ENCODE results near the gene CRIP2. TPM values are rescaled to one million over a fixed set of nuclear protein-coding genes. Genes with fewer than 3 reads are reported as not detected.

Gene CRIP2
- polyA plus RNA-seq, 1 experiment = 19.5 TPM

- no peak for TF ChIP-seq CTCF (IDR thresholded peaks at IDR 0.05; ENCODE audit: insufficient read depth, low read depth, low read length)
- Histone ChIP-seq H3K27me3 (ENCODE audit: control insufficient read depth, insufficient read depth, low read length) (no peaks in the 10 kb centered on the region), H3K4me3 (ENCODE audit: low read depth, low read length) (no peak overlapping the region), H3K36me3 (ENCODE audit: control insufficient read depth, insufficient read depth, low read length) (peaks cover 16% of the 10 kb centered on the region)
- POLR2A ChIA-PET = no interaction called here
- no peak for DNase-seq (ENCODE audit: low read depth)
- CTCF ChIA-PET = interaction anchor here (4.0 kb wide), 2 partner anchors 9 to 17 kb away, joined by 15 to 31 read pairs; no protein-coding TSS in a partner anchor
Observed at GRCh38 chr14:105472486-105472991, 2.1 kb upstream of the CRIP2 start.

- Histone ChIP-seq H3K27me3 (ENCODE audit: control insufficient read depth, insufficient read depth, low read length) (no peaks in the 10 kb centered on the region), H3K4me3 (ENCODE audit: low read depth, low read length) (no peak overlapping the region), H3K36me3 (ENCODE audit: control insufficient read depth, insufficient read depth, low read length) (peaks cover 14% of the 10 kb centered on the region)
- ChIA-PET POLR2A (no interaction called here), CTCF (interaction anchor here (4.0 kb wide), 2 partner anchors 9 to 17 kb away, joined by 15 to 31 read pairs; no protein-coding TSS in a partner anchor)
- DNase-seq (ENCODE audit: low read depth) = no peak
- TF ChIP-seq CTCF (IDR thresholded peaks at IDR 0.05; ENCODE audit: insufficient read depth, low read depth, low read length) = no peak
Observed at GRCh38 chr14:105473033-105473676, 1.5 kb upstream of the CRIP2 start.

- Histone ChIP-seq H3K4me3 (ENCODE audit: low read depth, low read length) (peak overlapping the region; percentile 47), H3K27me3 (ENCODE audit: control insufficient read depth, insufficient read depth, low read length) (no peaks in the 10 kb centered on the region), H3K36me3 (ENCODE audit: control insufficient read depth, insufficient read depth, low read length) (peaks cover 8% of the 10 kb centered on the region)
- ChIA-PET CTCF (interaction anchor here (4.0 kb wide), 2 partner anchors 8 to 16 kb away, joined by 15 to 31 read pairs; no protein-coding TSS in a partner anchor), POLR2A (no interaction called here)
- no peak for DNase-seq (ENCODE audit: low read depth)
- no peak for TF ChIP-seq CTCF (IDR thresholded peaks at IDR 0.05; ENCODE audit: insufficient read depth, low read depth, low read length)
Observed at GRCh38 chr14:105473677-105474482, 741 bp upstream of the CRIP2 start.

- no peaks in the 10 kb centered on the region for H3K27me3 ChIP-seq (ENCODE audit: control insufficient read depth, insufficient read depth, low read length)
- peak overlapping the region; percentile 47 for H3K4me3 ChIP-seq (ENCODE audit: low read depth, low read length)
- ChIA-PET CTCF (interaction anchor here (0.9 kb wide), 1 partner anchor 8 kb away, joined by 3 read pairs; no protein-coding TSS in a partner anchor), POLR2A (no interaction called here)
- no peak for DNase-seq (ENCODE audit: low read depth)
- no peak for TF ChIP-seq CTCF (IDR thresholded peaks at IDR 0.05; ENCODE audit: insufficient read depth, low read depth, low read length)
- peaks cover 4% of the 10 kb centered on the region for H3K36me3 ChIP-seq (ENCODE audit: control insufficient read depth, insufficient read depth, low read length)
Observed at GRCh38 chr14:105475269-105476096, 862 bp downstream of the CRIP2 start.
